Measurements from ENCODE around the gene MASP1.

DNA sequence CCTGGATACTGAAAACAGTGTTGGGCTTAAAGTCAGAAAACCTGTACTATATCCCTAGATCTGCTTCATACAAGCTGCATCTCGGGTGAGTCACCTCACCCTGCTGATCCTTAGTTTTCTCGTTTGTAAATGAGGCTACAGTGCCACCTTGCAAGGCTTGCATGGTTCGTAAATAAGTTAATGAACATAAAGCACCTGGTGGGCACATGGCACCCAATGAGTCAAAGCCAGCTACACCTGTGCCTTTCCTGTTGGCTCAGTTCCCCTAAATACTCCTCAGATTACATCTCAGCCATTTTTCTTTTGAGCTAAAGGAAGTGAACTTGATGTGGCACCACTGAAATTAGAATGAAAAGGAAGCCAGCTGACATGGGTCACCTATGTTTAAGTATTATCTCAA lies 67.7 kb downstream of the MASP1 start:
- TF ChIP-seq POLR2AphosphoS5 (IDR thresholded peaks at IDR 0.05; ENCODE audit: borderline replicate concordance, low read depth, low read length) (no peak), EZH2 (IDR thresholded peaks at IDR 0.05) (no peak)

Data from SK-N-MC (cell line).